OCI-LY1 (cell line): ENCODE results near the gene MYO1E.

Experiments
- H2AFZ ChIP-seq: fragments of 200-600 bp; sonication (generic), shearing (Covaris generic); 2 replicates; pipeline ENCODE4 v1.6.0; 2014; ENCODE audit warnings: antibody characterized with exemption, mild to moderate bottlenecking, low read length
- H3F3A ChIP-seq: fragments of 200-600 bp; sonication (generic), shearing (Covaris generic); 2 replicates; pipeline ENCODE4 v1.6.0; 2014; ENCODE audit warnings: mild to moderate bottlenecking, antibody characterized with exemption, low read length, moderate library complexity; ENCODE audit not compliant: insufficient read depth
- H3K27ac ChIP-seq: fragments of 200-600 bp; sonication (generic); 2 replicates; pipeline ENCODE4 v1.5.1; 2014; ENCODE audit warnings: low read length, mixed run types, mild to moderate bottlenecking, low read depth; ENCODE audit not compliant: poor library complexity, severe bottlenecking
- H3K27me3 ChIP-seq: fragments of 200-600 bp; sonication (generic); 2 replicates; pipeline ENCODE4 v1.6.0; 2014; ENCODE audit warnings: antibody characterized with exemption, mild to moderate bottlenecking, low read length, moderate library complexity; ENCODE audit not compliant: insufficient read depth
- H3K36me3 ChIP-seq: fragments of 200-600 bp; sonication (generic); 2 replicates; pipeline ENCODE4 v1.6.1; 2014; ENCODE audit warnings: mild to moderate bottlenecking, antibody characterized with exemption, low read length, moderate library complexity, mixed read lengths; ENCODE audit not compliant: insufficient read depth
- H3K4me1 ChIP-seq: fragments of 200-600 bp; sonication (generic); 2 replicates; pipeline ENCODE4 v1.5.1; 2014; ENCODE audit warnings: mild to moderate bottlenecking, low read length, moderate library complexity; ENCODE audit not compliant: insufficient read depth, severe bottlenecking
- H3K4me2 ChIP-seq: fragments of 200-600 bp; sonication (generic), shearing (Covaris generic); 2 replicates; pipeline ENCODE4 v1.6.1; 2014; ENCODE audit warnings: low read length
- H3K4me3 ChIP-seq: fragments of 200-600 bp; sonication (generic); 2 replicates; pipeline ENCODE4 v1.5.1; 2014; ENCODE audit warnings: low read length, low read depth, mild to moderate bottlenecking, mixed read lengths; ENCODE audit not compliant: poor library complexity, severe bottlenecking
- H3K79me2 ChIP-seq: fragments of 200-600 bp; shearing (Covaris generic); 2 replicates; pipeline ENCODE4 v1.6.1; 2016; ENCODE audit warnings: mixed run types, low read length, mixed read lengths; ENCODE audit not compliant: insufficient read depth
- H3K9ac ChIP-seq: fragments of 200-600 bp; sonication (generic), shearing (Covaris generic); 2 replicates; pipeline ENCODE4 v1.6.1; 2014; ENCODE audit warnings: mild to moderate bottlenecking, low read length, mixed read lengths
- H3K9me2 ChIP-seq: fragments of 200-600 bp; sonication (generic), shearing (Covaris generic); 2 replicates; pipeline ENCODE4 v1.6.1; 2014; ENCODE audit warnings: low read depth, mild to moderate bottlenecking, low read length, mixed read lengths
- H3K9me3 ChIP-seq: fragments of 200-600 bp; shearing (Covaris generic); 2 replicates; pipeline ENCODE4 v1.6.1; 2014; ENCODE audit warnings: low read length, mixed read lengths
- H4K20me1 ChIP-seq: fragments of 200-600 bp; sonication (generic), shearing (Covaris generic); 2 replicates; pipeline ENCODE4 v1.6.0; 2016; ENCODE audit warnings: mild to moderate bottlenecking, low read length; ENCODE audit not compliant: insufficient read depth
- CTCF ChIP-seq: fragments of 200-600 bp; sonication (generic), shearing (Covaris generic); IDR thresholded peaks from 2 replicates; pipeline ENCODE4 v1.5.1; 2017; ENCODE audit warnings: mild to moderate bottlenecking, antibody characterized with exemption, low read length, moderate library complexity, mixed read lengths
- EZH2 ChIP-seq: fragments of 200-600 bp; sonication (generic), shearing (Covaris generic); IDR thresholded peaks from 2 replicates; pipeline ENCODE4 v1.8.0; 2017; ENCODE audit warnings: borderline replicate concordance, mixed run types, mild to moderate bottlenecking, antibody characterized with exemption, low read length, moderate library complexity, mixed read lengths

The MYO1E gene

GRCh38 chr15:59347915-59348314 is 24.8 kb downstream of the MYO1E start:
- Histone ChIP-seq H3K9me3 (no peaks in the 10 kb centered on the region), H3K4me2 (peak overlapping the region; percentile 10; the same call in 1 of the 2 replicates), H3F3A (no peaks in the 10 kb centered on the region), H2AFZ (no peak overlapping the region), H3K79me2 (peaks cover 68% of the 10 kb centered on the region), H3K4me3 (no peak overlapping the region), H3K4me1 (peaks cover 56% of the 10 kb centered on the region), H3K27ac (peak overlapping the region; percentile 9), H3K9ac (no peak overlapping the region), H3K36me3 (peaks cover 26% of the 10 kb centered on the region; the same call in 1 of the 2 replicates), H3K27me3 (no peaks in the 10 kb centered on the region), H3K9me2 (no peaks in the 10 kb centered on the region), H4K20me1 (no peaks in the 10 kb centered on the region)
- TF ChIP-seq EZH2: no peak
- no peak for TF ChIP-seq CTCF

GRCh38 chr15:59346951-59347350 is 25.7 kb downstream of the MYO1E start:
- H3K79me2 ChIP-seq: peaks cover 63% of the 10 kb centered on the region
- no peak for TF ChIP-seq EZH2
- no peak for TF ChIP-seq CTCF
- H3K4me3 ChIP-seq: no peak overlapping the region

GRCh38 chr15:59345326-59345725 is 27.3 kb downstream of the MYO1E start:
- TF ChIP-seq CTCF: no peak
- no peaks in the 10 kb centered on the region for H3K9me3 ChIP-seq
- no peaks in the 10 kb centered on the region for H3K27me3 ChIP-seq
- no peak overlapping the region for H3K4me3 ChIP-seq
- H3F3A ChIP-seq: no peaks in the 10 kb centered on the region
- H4K20me1 ChIP-seq: no peaks in the 10 kb centered on the region
- no peak overlapping the region for H3K4me2 ChIP-seq
- no peak overlapping the region for H2AFZ ChIP-seq
- H3K9me2 ChIP-seq: no peaks in the 10 kb centered on the region
- H3K36me3 ChIP-seq: peaks cover 27% of the 10 kb centered on the region; the same call in 1 of the 2 replicates
- H3K27ac ChIP-seq: no peak overlapping the region
- peaks cover 43% of the 10 kb centered on the region for H3K4me1 ChIP-seq
- peaks cover 68% of the 10 kb centered on the region for H3K79me2 ChIP-seq
- no peak overlapping the region for H3K9ac ChIP-seq

More at GRCh38 chr15:59346951-59347350, 25.7 kb downstream of the MYO1E start:
- Histone ChIP-seq H3K9me2 (no peaks in the 10 kb centered on the region), H3K9me3 (no peaks in the 10 kb centered on the region), H3K4me2 (no peak overlapping the region), H3K27ac (no peak overlapping the region), H3K36me3 (peaks cover 34% of the 10 kb centered on the region; the same call in 1 of the 2 replicates), H2AFZ (no peak overlapping the region), H4K20me1 (no peaks in the 10 kb centered on the region), H3F3A (no peaks in the 10 kb centered on the region), H3K27me3 (no peaks in the 10 kb centered on the region), H3K4me1 (peaks cover 46% of the 10 kb centered on the region), H3K9ac (no peak overlapping the region)
